Stomach smooth muscle (tissue), 2 donors: Measurements from ENCODE around the gene CNOT3.
A peak's percentile ranks its signal among the peaks of the same experiment; 100 is the strongest.

Experiments
- H3K27ac ChIP-seq: one replicate; pipeline ENCODE4 v1.7.0; 2013; ENCODE audit warnings: mild to moderate bottlenecking, low read length, inconsistent platforms
- H3K27me3 ChIP-seq, 2 donors: one replicate each; pipeline ENCODE4 v1.7.0; 2013; ENCODE audit warnings: low read length in 2 of 2; ENCODE audit not compliant: insufficient read depth in 2 of 2, control insufficient read depth in 1 of 2
- H3K36me3 ChIP-seq, 2 donors: one replicate each; pipeline ENCODE4 v1.7.0; 2013; ENCODE audit warnings: low read length in 2 of 2; ENCODE audit not compliant: control insufficient read depth in 2 of 2, insufficient read depth in 2 of 2
- H3K4me1 ChIP-seq: one replicate; pipeline ENCODE4 v1.7.0; 2013; ENCODE audit warnings: low read length; ENCODE audit not compliant: control insufficient read depth, insufficient read depth
- H3K4me3 ChIP-seq, 2 donors: one replicate each; pipeline ENCODE4 v1.7.0; 2013; ENCODE audit warnings: low read length in 2 of 2
- H3K9ac ChIP-seq, 2 donors: one replicate each; pipeline ENCODE4 v1.7.0; 2013; ENCODE audit warnings: low read length in 2 of 2, mild to moderate bottlenecking in 1 of 2
- H3K9me3 ChIP-seq, 2 donors: one replicate each; pipeline ENCODE4 v1.7.0; 2013; ENCODE audit warnings: low read length in 2 of 2; ENCODE audit not compliant: control insufficient read depth in 2 of 2
- donor health status: healthy.
- donor health status: Pancreatic carcinoma.

Gene CNOT3

GRCh38 chr19:54124393-54124792, 13.2 kb upstream of the CNOT3 start:
- Histone ChIP-seq H3K4me3 (no peak overlapping the region), H3K9me3 (no peaks in the 10 kb centered on the region), H3K27ac (no peak overlapping the region), H3K36me3 (peaks cover 58 to 72% of the 10 kb centered on the region in 2 donors), H3K9ac (no peak overlapping the region), H3K27me3 (no peaks in the 10 kb centered on the region), H3K4me1 (no peaks in the 10 kb centered on the region)

DNA sequence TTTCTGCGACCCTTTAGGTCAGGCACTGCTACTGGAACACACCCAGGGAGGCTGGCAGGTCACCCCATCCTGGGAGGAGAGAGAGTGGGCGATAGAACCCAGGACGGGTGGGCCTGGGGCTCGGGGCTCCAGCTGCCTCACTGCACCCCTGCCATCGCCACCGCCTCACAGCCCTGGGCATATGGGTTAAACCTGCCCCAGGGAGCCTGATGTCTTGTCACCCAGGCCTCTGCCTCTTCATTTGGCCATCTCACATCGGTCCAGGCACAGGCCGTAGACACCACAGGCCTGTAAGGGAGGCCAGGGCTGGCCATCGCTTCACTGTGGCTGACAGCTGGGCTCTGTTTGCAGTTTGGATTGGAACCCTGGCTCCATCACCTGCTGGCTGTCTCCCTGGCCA, 11.8 kb upstream of the CNOT3 start:
- Histone ChIP-seq H3K9ac (no peak overlapping the region), H3K36me3 (peaks cover 56 to 65% of the 10 kb centered on the region in 2 donors), H3K4me1 (no peaks in the 10 kb centered on the region), H3K9me3 (no peaks in the 10 kb centered on the region), H3K4me3 (no peak overlapping the region), H3K27me3 (no peaks in the 10 kb centered on the region), H3K27ac (no peak overlapping the region)

- Histone ChIP-seq H3K4me3 (no peak overlapping the region), H3K27me3 (no peaks in the 10 kb centered on the region), H3K9ac (no peak overlapping the region), H3K27ac (no peak overlapping the region), H3K9me3 (no peaks in the 10 kb centered on the region), H3K36me3 (peaks cover 48 to 56% of the 10 kb centered on the region in 2 donors), H3K4me1 (no peaks in the 10 kb centered on the region)
These were observed 9.7 kb upstream of the CNOT3 start for GRCh38 chr19:54127688-54128440.

- H3K9ac ChIP-seq, result no peak overlapping the region
- no peaks in the 10 kb centered on the region for H3K4me1 ChIP-seq
- peaks cover 43 to 54% of the 10 kb centered on the region in 2 donors for H3K36me3 ChIP-seq
- no peak overlapping the region for H3K4me3 ChIP-seq
- H3K27me3 ChIP-seq, result no peaks in the 10 kb centered on the region
- no peak overlapping the region for H3K27ac ChIP-seq
- no peaks in the 10 kb centered on the region for H3K9me3 ChIP-seq
These were observed 9.2 kb upstream of the CNOT3 start for GRCh38 chr19:54128441-54128725.

DNA sequence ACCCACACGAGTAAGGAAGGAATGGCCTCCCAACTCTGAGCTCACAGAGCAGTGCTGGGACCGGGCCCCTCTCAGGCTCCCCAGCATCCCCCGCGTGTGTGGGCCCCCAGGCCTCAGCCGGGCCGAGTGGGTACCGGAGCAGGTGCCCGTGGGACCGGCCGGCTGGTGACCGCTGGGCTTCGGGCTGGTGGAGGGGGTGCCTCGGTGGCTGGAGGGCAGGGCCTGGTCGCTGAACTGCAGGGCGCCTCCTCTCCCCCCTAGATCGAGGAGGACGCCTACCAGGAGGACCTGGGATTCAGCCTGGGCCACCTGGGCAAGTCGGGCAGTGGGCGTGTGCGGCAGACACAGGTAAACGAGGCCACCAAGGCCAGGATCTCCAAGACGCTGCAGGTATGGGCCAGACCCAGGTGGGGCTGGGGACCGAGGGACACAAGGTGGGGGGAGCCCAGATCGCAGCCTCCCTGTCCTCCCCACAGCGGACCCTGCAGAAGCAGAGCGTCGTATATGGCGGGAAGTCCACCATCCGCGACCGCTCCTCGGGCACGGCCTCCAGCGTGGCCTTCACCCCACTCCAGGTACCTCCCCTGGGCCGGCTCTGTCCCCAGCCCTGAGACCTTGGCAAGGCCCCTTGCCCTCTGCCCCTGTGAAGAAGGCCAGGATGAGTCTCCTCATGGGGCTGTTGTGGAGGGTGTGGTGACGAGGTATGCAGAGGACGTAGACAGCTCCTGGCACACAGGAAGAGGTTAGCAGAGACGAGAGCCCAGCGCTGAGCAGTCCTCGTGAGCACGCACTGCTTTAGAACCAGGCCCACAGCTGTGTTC, 8.6 kb upstream of the CNOT3 start:
- Histone ChIP-seq H3K36me3 (peaks cover 37 to 50% of the 10 kb centered on the region in 2 donors), H3K4me3 (no peak overlapping the region), H3K4me1 (no peaks in the 10 kb centered on the region), H3K27ac (no peak overlapping the region), H3K9me3 (no peaks in the 10 kb centered on the region), H3K9ac (no peak overlapping the region), H3K27me3 (no peaks in the 10 kb centered on the region)

DNA sequence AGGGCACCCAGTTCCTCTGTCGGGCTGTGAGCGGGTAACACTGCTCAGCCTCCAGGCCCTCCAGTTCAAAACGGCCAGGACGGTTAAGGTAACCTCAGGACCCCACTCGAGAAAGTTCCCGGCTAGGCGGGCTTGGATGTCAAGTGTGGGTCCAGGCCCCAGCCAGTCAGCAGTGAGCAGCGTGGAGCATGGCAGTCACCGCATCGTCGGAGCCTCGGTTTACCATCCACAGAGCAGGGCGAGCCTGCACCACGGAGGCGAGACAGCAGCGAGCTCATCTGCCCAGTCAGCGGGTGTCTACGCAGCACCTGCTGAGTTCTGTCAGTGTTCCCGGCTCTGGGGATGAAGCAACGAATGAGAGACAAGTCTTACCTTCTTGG, 8.0 kb upstream of the CNOT3 start:
- Histone ChIP-seq H3K4me3 (no peak overlapping the region), H3K9ac (no peak overlapping the region), H3K36me3 (peaks cover 31 to 46% of the 10 kb centered on the region in 2 donors), H3K27ac (no peak overlapping the region), H3K9me3 (no peaks in the 10 kb centered on the region), H3K4me1 (no peaks in the 10 kb centered on the region), H3K27me3 (peaks cover 0 to 2% of the 10 kb centered on the region in 2 donors)

GRCh38 chr19:54133312-54133956, 4.1 kb upstream of the CNOT3 start:
- H3K27ac ChIP-seq, result no peak overlapping the region
- H3K4me1 ChIP-seq, result peaks cover 10% of the 10 kb centered on the region
- no peaks in the 10 kb centered on the region for H3K9me3 ChIP-seq
- H3K9ac ChIP-seq, result no peak overlapping the region
- H3K4me3 ChIP-seq, result no peak overlapping the region
- H3K27me3 ChIP-seq, result peaks cover 0 to 5% of the 10 kb centered on the region in 2 donors
- peaks cover 16 to 20% of the 10 kb centered on the region in 2 donors for H3K36me3 ChIP-seq

- Histone ChIP-seq H3K9ac (no peak overlapping the region), H3K36me3 (peaks cover 14 to 16% of the 10 kb centered on the region in 2 donors), H3K9me3 (no peaks in the 10 kb centered on the region), H3K4me1 (peaks cover 16% of the 10 kb centered on the region), H3K27ac (no peak overlapping the region), H3K27me3 (peaks cover 0 to 5% of the 10 kb centered on the region in 2 donors), H3K4me3 (no peak overlapping the region)
These were observed 3.5 kb upstream of the CNOT3 start for GRCh38 chr19:54133957-54134590.

GRCh38 chr19:54136086-54136863, 1.3 kb upstream of the CNOT3 start:
- Histone ChIP-seq H3K36me3 (peaks cover 3 to 9% of the 10 kb centered on the region in 2 donors), H3K27ac (peak overlapping the region; percentile 53), H3K9me3 (no peaks in the 10 kb centered on the region), H3K9ac (peak overlapping the region; percentile 29 to 72), H3K4me3 (peak overlapping the region; percentile 84 to 85), H3K4me1 (peaks cover 35% of the 10 kb centered on the region), H3K27me3 (peaks cover 0 to 5% of the 10 kb centered on the region in 2 donors)
